Spleen (tissue), 7 donors: ENCODE results near the gene BRS3.

Source experiments
- CTCF ChIP-seq, 11 experiments: fragments of 200-600 bp in 7 of 11; fragments of 450-650 bp in 4 of 11; sonication (generic) in 4 of 11; IDR thresholded peaks in 8 of 11; conservative IDR thresholded peaks in 3 of 11; 1 replicate in 7 of 11; 2 replicates in 4 of 11; pipeline versions ENCODE4 v1.4.0 to v1.8.0; 2016 to 2021; ENCODE audit warnings: antibody characterized with exemption in 11 of 11, inconsistent platforms in 4 of 11, mild to moderate bottlenecking in 1 of 11
- POLR2A ChIP-seq, 3 donors: fragments of 450-650 bp; IDR thresholded peaks; one replicate each; pipeline ENCODE4 v1.5.1; 2017; ENCODE audit warnings: antibody characterized with exemption in 3 of 3, mild to moderate bottlenecking in 1 of 3
- donor health status: DM: no; HTN: no; CAD: no; lungs with moderate emphysema.
- donor health status: DM: no; HTN: no; CAD: no.
- donor health status: DM: no; HTN: no; CAD: no.

- TF ChIP-seq CTCF (IDR thresholded peaks at IDR 0.05 in 8 of 11, conservative IDR thresholded peaks at IDR 0.05 in 3 of 11) (no peak), POLR2A (IDR thresholded peaks at IDR 0.05) (no peak)
Measured at GRCh38 chrX:136438192-136438591, 49.6 kb upstream of the BRS3 start.
